Activated gamma-delta T cell (primary cell): ENCODE data around the gene FGF3.

Source experiments
- DNase-seq: peaks from one replicate; lab custom pipeline; 2025; lab: John Stamatoyannopoulos, UW

The FGF3 gene

DNA sequence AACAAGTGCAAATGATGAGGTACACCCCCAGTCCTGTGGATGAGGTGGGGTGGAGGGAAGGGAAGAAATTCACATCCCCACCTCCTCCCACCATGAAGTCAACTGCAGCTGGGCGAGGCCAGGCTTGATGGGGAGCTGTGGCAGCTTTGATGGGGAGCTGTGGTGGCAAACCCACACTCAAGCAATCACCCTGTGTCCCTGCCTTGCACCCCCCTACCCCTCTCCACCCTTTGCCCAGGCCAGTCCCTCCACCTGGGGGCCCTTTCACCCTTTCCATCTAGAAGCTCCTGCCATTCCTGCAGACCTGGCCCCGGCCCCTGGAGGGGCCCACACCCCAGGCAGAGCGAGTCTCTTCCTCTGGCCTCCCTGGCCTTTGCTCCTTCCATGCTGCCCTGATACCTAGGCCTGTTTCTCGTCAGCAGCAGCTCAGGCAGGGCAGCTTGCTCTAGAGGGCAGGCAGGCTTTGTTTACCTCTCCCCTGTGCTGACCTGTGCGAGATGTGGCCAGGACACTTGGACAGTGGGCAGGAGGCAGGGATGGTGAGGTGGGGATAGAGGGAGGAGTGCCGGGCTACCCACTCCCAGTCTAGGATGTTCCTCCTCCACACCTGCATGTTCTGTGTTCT is 4.5 kb upstream of the FGF3 start:
- DNase-seq: no peak

DNA sequence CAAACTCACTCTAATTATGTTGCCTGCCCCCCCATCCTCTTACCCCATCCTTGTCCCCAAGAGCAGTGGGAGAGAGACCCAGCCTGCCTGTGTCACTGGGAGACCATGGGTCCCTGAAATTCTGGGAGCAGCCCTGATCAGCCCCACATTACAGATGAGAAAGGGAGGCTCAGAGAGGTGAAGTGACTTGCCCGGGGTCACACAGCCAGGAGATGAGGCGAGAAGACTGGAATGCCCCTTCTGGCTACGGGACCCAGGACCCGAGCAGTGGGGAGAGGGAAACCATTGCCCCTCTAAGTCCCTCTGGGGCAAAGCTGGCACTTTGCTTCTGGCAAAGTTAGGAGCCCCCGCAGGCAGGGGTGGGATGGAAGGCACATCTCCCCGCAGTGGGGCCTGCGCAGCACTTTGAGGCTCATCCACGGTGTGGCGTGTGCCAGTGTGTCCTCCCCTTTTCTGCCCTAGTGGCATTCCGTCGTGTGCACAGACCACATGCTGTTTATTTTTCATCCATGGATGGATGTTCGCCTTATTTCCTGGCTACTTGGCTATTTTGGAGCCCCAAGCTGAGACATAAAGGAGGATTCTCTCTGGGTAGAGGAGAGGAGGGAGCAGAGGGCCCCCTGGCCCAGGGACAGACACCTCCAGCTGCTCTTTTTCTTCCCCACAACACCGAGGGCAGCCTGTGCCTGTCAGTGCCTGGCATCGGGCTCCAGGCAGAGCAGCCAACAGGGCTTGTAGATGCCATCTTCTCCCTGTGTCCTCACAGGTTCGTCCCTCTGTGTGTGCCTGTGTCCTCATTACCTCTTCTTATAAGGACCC is 3.7 kb upstream of the FGF3 start:
- no peak for DNase-seq

DNA sequence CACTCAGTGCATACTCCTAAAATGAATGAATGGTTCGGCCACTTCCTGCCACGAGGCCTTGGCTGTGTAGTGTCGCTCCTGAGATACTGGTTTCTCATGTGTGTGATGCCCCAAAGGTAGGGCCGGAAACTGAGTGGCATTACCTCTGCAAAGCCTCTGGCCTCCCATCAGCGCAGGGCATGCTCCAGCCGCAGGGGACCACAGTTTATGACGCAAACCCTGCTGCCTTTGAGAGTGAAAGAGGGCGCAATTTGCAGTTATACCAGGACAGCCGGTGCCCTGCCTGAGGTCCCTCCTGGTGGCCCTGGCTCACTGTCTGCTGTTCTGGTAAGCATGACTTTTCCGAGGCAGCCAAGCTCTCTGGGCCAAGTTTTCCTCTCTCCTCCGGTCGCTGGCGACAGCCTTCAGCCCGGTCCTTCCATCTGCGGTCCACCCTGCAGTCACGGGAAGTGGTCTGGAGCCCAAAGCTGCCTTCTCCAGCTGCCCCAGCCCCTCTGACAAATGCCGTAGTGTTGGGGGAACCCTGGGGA is 2.4 kb upstream of the FGF3 start:
- no peak for DNase-seq

DNA sequence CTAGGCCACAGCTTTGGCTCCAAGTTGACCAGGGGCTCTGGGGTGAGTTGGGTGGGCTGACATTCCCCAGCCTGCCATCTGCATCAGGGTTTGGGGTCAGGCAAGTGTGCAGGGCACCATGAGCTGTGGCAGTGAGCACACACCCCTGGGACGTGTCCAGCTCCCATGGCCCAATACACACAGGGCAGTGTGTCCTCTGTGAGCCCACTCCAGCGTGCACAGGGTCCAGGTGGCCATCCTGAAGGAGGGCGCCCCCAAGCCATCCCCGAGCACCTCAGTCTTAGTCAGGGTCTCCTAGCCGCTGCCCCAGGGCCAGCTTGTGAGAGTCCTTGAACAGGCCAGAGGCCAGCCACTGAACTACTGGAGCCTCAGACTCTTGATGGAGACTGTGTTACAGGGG is 1.2 kb upstream of the FGF3 start:
- no peak for DNase-seq

DNA sequence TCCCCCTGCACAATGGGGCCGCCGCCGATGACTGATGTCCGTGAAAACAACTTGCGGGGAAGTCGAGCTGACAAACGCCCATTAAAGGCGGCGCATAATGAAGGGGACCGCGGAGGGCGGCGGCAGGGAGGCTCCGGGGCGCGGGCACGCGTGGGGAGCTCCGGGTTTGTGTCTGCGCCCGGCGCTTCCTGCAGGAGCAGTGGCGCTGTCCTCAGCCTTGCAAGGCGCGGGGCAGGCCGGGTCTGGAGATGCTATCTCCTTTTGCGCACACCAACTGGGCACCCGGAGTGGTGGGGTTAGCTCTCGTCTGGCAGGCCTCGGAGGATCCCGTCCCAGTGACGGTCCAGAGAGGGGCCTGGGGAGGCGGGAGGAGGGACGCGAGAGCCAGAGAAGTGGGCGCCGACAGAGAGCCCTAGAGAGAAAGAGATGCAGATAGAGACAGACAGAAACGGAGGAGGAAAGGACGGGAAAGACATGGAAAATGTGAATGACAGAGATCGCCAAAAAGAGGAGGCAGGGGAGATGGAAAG is 390 bp upstream of the FGF3 start:
- DNase-seq: no peak

DNA sequence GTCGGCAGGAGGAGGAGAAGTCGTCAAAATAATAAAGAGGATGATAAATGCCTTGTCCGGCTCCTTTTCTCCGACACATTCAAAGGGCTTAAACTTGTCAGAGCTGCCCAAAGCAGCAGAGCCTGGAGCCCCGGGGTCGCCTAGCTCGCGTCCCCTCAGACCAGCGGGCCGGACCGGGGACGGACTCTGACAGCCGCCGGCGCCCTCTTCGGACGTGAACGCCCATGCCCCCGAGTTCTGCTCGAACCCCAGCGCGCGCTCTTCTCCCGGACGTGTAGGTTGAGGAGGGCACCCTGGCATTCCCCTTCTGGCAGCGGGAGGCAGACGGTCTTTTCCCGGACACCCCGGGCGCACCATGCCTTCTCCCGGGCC is 999 bp downstream of the FGF3 start:
- DNase-seq: no peak

DNA sequence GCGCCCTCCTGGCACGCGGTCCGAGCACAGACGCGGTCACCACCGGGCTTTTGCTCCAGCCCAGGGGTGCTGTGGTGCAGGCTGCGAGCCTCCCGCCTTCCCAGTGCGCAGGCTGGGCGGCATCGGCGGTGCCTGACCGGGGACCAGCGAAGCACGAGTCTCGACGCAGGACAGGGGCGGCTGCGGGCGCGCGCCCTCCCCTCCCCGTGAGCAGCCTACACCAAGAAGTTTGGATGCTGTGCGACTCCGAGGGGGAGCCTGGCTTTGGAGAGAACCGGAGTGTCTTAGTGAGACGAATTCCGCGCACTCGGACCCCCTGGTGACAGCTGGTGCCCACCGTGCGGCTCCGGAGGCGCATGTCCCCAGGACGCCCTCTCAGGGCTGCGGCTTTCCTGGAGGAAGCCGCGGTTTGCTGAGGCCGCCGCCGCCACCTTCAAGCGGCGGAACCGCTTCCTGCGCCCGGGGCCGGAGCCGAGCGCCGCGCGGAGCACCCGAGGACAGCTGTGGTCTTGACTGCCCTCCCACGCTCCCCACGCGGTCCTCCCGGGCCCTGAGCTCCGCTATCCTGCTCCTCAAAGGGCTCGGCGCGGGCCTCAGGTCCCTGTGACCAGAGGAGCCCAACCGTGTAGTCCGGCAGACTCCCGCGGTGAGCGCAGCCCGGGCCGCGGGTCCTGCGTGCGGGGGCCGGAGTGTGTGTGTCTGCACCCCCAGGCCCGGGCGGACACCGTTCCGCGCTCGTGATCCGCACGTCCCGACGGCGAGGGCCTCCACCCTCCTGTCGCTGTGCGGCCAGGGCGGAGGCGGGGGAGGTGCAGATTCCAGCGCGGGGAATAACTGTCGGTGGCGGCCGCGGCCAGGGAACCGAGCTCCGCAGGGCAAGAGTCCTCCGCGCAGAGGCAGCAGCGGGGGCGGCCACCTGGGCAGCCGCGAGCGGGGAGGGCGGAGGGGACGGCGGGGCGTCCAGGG is 1.7 kb downstream of the FGF3 start:
- DNase-seq: no peak

DNA sequence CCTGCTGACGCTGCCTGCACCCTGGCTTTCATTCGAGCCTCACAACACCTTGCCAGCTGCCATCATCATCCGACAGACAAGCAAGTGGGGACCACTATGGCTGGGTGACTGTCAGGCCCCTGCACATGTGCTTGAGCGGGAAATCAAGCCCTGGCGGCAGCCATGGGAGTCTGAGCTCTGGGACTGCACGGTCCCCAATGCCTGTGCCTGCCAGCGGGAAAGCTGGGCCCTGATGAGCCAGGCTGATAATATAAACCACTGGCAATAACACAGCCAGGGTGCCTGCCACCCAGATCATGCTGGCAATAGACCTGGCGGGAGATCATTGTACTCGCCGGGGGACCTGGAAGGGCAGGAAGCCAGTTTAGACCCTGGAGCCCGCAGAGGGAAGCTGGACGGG is 2.5 kb downstream of the FGF3 start:
- DNase-seq: no peak

DNA sequence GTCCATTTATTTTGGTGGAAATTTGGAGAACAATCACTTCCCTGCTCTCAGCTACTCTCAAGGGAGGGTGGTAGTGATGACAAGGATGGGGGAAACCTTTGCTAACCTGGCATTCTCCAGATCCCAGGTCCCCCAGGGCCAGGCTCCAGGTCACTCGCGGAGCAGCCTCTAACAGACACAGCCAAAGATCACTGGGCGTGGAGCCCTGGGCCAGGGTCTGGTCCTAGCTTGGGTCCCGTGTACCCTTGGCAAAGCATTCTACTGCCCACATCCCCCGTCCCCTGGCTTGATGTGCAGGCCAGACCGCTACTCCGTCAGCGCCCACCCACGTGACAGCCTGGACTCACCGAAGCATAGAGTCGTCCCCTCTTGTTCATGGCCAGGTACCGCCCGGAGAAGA is 3.2 kb downstream of the FGF3 start:
- no peak for DNase-seq

DNA sequence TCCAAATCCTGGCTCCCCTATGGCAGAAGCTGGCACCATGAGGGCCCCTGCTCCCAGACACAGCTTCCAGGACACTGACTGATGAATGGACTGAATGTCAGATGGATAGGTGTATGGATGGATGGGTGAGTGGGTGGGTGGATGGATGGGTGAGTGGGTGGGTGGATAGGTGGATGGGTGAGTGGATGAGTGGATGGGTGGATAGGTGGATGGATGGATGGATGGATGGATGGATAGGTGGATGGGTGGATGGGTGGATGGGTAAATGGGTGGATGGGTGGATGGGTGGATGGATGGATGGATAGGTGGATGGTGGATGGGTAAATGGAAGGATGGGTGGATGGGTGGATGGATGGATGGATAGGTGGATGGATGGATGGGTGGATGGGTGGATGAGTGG is 4.3 kb downstream of the FGF3 start:
- DNase-seq: no peak

DNA sequence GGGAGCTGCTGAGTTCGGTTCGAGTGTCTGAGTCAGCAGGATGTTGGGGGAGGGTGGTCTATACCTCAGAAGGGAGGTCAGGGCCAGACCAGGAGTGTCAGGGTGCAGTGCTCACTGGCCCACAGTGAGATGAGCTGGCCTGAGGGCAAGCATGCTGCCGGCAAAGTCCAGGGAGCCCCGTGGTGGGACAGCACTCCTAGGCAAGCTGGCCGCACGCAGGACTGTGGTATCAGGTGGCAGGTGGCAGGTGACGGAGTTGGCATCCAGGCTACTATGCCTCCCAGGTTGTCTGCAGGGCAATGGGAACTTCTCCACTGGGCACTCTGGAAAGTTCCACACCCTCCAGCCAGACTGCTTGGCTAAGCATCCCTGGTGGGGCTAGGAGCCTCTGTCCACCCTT is 4.8 kb downstream of the FGF3 start:
- no peak for DNase-seq

DNA sequence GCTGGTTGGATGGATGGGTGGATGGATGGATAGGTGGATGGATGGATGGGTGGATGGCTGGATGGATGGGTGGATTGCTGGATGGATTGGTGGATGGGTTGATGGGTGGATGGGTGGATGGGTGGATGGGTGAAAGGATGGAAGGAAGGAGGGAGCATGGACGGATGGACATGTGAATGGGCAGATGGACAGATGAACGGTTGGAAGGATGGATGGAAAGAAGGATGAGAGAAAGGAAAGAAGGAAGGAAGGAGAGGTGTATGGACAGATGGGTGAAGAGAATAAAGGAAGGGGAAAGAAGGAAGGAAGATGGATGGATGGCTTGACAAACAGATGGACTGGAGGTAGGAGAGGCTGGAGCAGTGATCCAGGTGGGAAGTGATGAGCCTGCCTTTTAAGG is 5.4 kb downstream of the FGF3 start:
- no peak for DNase-seq

DNA sequence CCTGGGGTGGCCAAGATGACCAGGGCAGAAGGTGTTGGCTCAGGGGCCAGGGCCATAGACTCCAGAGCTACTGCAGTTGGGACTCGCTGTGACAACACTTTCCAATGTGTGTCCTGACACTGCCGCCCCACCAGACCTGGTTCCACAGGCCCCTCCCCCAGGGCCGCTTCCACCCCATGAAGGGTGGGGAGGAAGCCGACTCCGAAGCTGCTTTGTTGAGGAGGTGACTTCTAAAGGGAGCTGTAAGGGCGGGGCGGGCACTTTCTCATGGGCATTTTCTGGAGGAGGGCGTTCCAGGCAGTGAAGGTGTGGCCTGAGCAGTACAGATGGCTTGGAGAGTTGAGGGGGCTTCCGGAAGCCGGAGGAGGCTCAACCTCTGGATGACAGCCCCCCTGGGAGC is 6.3 kb downstream of the FGF3 start:
- DNase-seq: no peak

DNA sequence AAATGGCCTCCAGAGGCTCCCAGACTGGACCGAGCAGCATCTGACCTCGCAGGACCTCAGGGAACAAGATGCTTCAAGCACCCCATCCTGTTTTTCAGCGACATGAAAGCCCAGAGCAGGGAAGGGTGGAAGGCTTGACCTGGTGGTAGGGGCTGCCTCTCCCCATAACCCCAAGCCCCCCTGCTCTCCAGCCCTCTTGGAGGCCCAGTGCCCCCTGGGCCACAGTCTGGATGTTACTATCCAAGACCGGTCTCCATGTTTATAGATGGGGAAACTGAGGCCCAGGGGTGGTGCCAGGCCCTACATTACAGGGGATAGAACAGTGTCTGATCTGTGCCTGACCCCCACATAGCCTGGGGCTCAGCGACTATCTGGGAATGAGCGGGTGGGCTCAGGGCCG is 7.0 kb downstream of the FGF3 start:
- DNase-seq: no peak

DNA sequence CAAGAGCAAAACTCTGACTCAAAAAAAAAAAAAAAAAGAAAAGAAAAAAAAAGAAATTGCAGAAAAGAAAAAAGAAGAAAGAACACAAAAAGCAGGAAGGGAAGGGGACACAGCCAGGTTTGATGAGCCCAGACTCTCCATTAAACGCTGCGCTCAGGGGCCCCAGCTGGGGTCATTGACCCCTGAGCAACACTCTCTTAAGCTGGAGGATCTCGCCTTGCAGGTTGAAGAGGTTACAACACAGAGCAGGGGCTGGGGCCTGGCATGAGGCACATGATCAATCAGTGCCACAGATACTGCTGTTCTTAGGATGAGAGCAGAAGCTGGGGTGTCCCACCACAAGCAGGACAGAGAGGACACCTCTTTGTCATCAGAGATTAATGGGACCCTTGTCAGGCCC is 7.8 kb downstream of the FGF3 start:
- no peak for DNase-seq

DNA sequence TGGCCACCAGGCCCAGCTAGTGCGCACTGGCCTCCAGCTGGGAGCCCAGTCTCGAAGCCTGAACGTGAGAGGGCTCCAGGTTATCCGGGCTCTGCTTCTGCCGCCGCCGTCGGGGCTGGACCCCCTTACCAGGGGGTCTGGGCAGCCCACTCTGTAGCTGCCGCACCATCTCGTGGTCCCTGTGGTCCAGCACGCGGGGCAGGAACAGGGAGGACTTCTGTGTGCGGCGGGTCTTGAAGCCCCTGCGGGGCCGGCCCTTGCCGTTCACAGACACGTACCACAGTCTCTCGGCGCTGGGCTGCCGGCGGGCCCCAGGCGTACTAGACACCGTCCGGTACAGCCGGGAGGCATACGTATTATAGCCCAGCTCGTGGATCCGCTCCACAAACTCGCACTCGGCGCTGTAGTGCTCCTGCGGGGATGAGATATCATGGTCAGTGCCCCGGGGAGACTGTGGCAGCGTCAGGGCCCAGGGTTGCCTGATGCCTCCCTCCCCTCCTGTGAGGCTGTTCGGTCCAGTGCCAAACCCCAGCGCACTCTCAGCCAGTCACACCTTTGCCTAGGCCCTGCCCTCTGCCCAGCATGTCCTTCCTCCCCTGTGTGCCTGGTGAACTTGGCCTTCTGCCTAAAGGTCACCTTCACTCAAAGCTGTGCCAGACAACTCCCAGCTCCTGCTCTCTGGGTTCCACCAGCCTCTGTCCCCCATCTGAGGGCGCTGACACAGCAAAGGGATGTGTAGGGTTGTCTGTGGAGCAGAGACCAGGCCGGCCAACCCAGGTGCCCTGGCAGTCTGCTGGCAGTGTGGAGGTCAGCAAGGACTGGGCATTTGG is 8.7 kb downstream of the FGF3 start:
- no peak for DNase-seq

DNA sequence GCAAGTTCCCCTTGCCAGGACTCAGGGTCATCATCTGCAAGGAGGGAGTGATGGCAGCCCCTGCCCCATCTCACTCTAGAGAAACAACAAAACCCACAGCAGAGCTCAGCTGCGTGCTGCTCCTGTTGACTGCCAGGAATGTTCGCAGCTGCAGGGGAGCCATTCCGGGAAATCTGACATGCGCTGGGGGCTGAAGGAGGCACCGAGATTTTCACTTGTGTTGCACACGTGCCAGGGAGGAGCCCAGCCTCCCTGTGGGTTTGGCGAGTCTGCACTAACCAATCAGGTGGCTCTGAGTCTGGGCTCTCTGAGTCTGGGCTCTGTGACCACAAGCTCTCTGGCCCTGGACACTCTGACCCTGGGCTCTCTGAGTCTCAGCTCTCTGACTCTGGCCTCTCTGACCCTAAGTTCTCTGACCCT is 10.5 kb downstream of the FGF3 start:
- DNase-seq: no peak

DNA sequence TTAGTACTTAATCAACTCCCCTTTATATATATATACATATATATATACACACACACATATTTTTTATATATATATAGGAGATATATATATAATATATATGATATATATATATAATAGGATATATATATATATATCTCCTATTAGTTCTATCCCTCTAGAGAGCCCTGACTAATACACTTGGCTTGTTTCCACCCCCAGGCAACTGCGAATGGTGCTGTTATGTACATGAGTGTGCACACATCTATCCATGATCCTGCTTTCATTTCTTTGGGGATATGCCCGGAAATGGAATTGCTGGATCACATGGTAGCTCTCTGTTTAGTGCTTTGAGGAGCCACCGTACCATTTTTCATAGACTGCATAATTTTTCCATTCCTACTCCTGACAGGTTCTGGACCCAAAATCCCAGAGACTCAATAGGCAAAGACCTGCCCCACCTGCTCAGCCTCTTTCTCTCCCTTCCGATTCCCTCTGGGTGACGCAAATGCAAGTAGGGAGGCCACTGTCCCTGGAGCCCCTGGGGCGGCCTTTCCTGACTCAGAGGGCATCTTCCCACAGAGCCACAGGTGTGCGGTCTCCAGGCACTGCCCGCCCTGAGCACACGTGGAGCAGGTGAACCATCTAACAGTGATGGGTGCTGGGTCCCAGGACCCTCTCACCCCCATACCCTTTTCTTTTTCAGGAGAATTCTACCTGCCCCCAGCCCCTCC is 12.0 kb downstream of the FGF3 start:
- DNase-seq: no peak

DNA sequence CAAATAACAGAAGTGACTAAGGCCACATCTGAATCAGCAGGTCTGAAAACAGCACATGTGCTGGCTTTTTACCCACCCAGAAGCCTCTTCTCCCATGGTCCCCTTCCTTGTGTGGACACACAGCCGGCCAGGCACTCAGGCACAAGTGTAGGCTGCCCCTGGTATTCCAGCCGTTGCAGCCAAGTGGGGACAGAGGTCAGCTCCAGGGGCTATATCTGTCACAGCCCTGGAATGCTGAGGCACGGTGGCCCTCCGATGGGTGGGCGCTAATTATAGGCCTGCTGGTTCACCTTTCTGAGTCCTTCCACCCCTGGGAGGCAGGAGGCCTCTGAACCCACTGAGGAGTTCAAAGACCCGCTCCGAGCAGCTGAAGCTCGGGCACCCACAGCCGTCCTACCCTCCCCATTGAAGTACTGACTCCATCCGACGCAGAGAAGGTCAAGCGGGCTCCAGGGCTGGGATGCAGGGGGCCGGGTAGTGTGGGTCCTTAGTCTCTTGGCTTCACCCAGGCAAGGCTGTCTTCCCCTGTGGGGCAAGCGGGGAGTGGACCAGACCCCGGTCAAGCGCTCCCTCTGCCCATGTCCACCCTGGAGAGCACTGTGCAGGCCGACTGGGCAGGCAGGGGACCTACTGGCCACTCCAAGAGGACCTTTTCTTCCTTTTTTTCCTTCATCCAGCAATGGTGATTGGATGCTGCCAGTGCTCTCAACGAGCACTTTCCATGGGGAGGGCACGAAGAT is 14.3 kb downstream of the FGF3 start:
- DNase-seq: no peak
